Measurements from ENCODE around the gene CDH13.

GRCh38 chr16:83160287-83161020, 533.7 kb downstream of the CDH13 start:
- TF ChIP-seq CTCF (conservative IDR thresholded peaks at IDR 0.05) (no peak), ZFX (IDR thresholded peaks at IDR 0.05) (no peak)
